Hepatocyte (in vitro differentiated cells): ENCODE results near the gene VWA5B1. TPM values are rescaled to one million over a fixed set of nuclear protein-coding genes. Genes with fewer than 3 reads are reported as not detected.

Source experiments
- DNase-seq: peaks from one replicate; pipeline ENCODE4 v3.0.0-alpha.2; 2016; ENCODE audit warnings: low spot score
- H2AFZ ChIP-seq: fragments of 200-600 bp; sonication (generic); 2 replicates; pipeline ENCODE4 v1.6.0; 2016; ENCODE audit warnings: antibody characterized with exemption, mild to moderate bottlenecking
- H3K27ac ChIP-seq: fragments of 200-600 bp; sonication (generic); 2 replicates; pipeline ENCODE4 v1.5.1; 2016; ENCODE audit warnings: mild to moderate bottlenecking
- H3K27me3 ChIP-seq: fragments of 200-600 bp; sonication (generic); 2 replicates; pipeline ENCODE4 v1.6.1; 2016
- H3K36me3 ChIP-seq: fragments of 200-600 bp; sonication (generic); replicated peaks from 2 replicates; pipeline ENCODE4 v1.5.1; 2016; ENCODE audit warnings: low read depth; ENCODE audit not compliant: insufficient read depth
- H3K4me1 ChIP-seq: fragments of 200-600 bp; sonication (generic); 2 replicates; pipeline ENCODE4 v1.5.1; 2016; ENCODE audit warnings: mild to moderate bottlenecking, moderate library complexity; ENCODE audit not compliant: insufficient read depth
- H3K4me2 ChIP-seq: fragments of 200-600 bp; sonication (generic); 2 replicates; pipeline ENCODE4 v1.6.0; 2016
- H3K4me3 ChIP-seq: fragments of 200-600 bp; sonication (generic); 2 replicates; pipeline ENCODE4 v1.5.1; 2016; ENCODE audit warnings: mild to moderate bottlenecking
- H3K79me2 ChIP-seq: fragments of 200-600 bp; sonication (generic); 2 replicates; pipeline ENCODE4 v1.6.0; 2017; ENCODE audit warnings: mild to moderate bottlenecking
- H3K9me2 ChIP-seq: fragments of 200-600 bp; sonication (generic); replicated peaks from 2 replicates; pipeline ENCODE4 v1.6.0; 2017; ENCODE audit warnings: mild to moderate bottlenecking; ENCODE audit not compliant: insufficient read depth
- H3K9me3 ChIP-seq: fragments of 200-600 bp; sonication (generic); 2 replicates; pipeline ENCODE4 v1.5.1; 2016; ENCODE audit warnings: low read depth, mild to moderate bottlenecking
- H4K20me1 ChIP-seq: fragments of 200-600 bp; sonication (generic); 2 replicates; pipeline ENCODE4 v1.6.0; 2016; ENCODE audit warnings: mild to moderate bottlenecking; ENCODE audit not compliant: insufficient read depth, poor library complexity, severe bottlenecking
- EZH2 ChIP-seq: fragments of 200-600 bp; sonication (generic); IDR thresholded peaks from 2 replicates; pipeline ENCODE4 v1.6.1; 2016; ENCODE audit warnings: antibody characterized with exemption, mild to moderate bottlenecking, borderline replicate concordance
- EZH2phosphoT487 ChIP-seq: fragments of 200-600 bp; sonication (generic); IDR thresholded peaks from one replicate; pipeline ENCODE4 v1.6.1; 2018; ENCODE audit warnings: antibody characterized with exemption, mild to moderate bottlenecking, low read depth, moderate library complexity; ENCODE audit not compliant: unreplicated experiment, severe bottlenecking
- WGBS: methylation state at CpG from one replicate; pipeline ENCODE4 v1.1.6; 2016; ENCODE audit warnings: low lambda C conversion rate; ENCODE audit errors: missing lambda C conversion rate; 5-methylcytosine and 5-hydroxymethylcytosine counted together
- polyA plus RNA-seq: library from polyadenylated mRNA; unstranded; fragments of >200 nt; fragmentation: Nextera tagmentation; extraction: Ambion mirVana; gene quantifications from 2 replicates; pipeline ENCODE4 v1.2.1, GENCODE V29; 2016
- total RNA-seq: library from RNA; depleted of rRNA; stranded (reverse); fragments of >200 nt; gene quantifications from 2 replicates; pipeline ENCODE4 v1.2.3, GENCODE V29; 2014
- TF ChIP-seq, protein P1 (sequence below): fragments of 200-600 bp; sonication (generic); IDR thresholded peaks from 2 replicates; pipeline ENCODE4 v1.5.1; 2016; ENCODE audit warnings: antibody characterized with exemption, mild to moderate bottlenecking; ENCODE audit not compliant: poor library complexity

The VWA5B1 gene
- total and polyA plus RNA-seq, 2 experiments from 2014 or later: 0.33 to 0.35 TPM

DNA sequence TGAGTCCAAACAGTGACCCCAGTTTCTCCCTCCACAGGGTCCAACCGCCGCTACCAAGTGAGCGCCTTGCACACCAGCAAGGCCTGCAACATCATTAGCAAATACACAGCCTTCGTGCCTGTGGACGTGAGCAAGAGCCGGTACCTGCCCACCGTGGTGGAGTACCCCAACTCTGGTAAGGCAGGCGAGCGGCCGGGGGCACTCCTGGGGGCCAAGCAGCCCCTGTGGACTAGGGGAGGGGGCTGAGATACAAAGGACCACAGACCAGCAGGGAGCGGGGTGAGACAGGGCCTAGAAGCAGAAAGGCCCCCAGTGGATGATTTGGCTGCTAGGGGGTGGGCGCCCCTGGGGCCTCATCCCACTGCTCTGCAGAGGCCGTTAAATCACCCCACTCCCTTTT is 54.7 kb downstream of the VWA5B1 start:
- TF ChIP-seq EZH2phosphoT487 (no peak), EZH2 (no peak)
- TF ChIP-seq, protein P1, sequence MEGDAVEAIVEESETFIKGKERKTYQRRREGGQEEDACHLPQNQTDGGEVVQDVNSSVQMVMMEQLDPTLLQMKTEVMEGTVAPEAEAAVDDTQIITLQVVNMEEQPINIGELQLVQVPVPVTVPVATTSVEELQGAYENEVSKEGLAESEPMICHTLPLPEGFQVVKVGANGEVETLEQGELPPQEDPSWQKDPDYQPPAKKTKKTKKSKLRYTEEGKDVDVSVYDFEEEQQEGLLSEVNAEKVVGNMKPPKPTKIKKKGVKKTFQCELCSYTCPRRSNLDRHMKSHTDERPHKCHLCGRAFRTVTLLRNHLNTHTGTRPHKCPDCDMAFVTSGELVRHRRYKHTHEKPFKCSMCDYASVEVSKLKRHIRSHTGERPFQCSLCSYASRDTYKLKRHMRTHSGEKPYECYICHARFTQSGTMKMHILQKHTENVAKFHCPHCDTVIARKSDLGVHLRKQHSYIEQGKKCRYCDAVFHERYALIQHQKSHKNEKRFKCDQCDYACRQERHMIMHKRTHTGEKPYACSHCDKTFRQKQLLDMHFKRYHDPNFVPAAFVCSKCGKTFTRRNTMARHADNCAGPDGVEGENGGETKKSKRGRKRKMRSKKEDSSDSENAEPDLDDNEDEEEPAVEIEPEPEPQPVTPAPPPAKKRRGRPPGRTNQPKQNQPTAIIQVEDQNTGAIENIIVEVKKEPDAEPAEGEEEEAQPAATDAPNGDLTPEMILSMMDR: no peak

DNA sequence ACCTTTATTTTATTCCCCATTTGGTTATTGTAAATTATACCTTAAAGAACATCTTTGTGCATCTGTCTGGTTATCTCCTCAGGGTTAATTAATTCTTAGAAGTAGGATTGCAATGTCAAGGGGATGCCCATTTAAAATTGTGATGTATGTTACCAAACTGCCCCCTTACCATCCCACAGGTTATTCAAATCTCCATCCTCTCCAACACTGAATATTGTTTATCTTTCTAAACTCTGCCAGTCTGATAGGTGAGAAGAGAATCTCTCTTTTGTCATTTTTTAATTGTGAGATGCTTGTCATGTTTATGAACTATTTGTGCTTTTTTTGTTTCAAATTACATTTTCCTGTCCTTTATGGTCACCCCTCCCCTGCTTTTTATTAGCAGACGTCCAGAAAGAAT is 55.8 kb downstream of the VWA5B1 start:
- Histone ChIP-seq H3K9me2 (no peaks in the 10 kb centered on the region), H3K36me3 (no peaks in the 10 kb centered on the region), H3K27ac (no peak overlapping the region), H3K79me2 (no peaks in the 10 kb centered on the region), H4K20me1 (no peaks in the 10 kb centered on the region), H3K4me1 (peaks cover 4% of the 10 kb centered on the region), H3K4me3 (no peak overlapping the region), H3K27me3 (peaks cover 20% of the 10 kb centered on the region), H3K4me2 (no peak overlapping the region), H3K9me3 (no peaks in the 10 kb centered on the region), H2AFZ (no peak overlapping the region)
- TF ChIP-seq, protein P1: no peak
- TF ChIP-seq EZH2 (no peak), EZH2phosphoT487 (no peak)
- no peak for DNase-seq
- 100% methylated on average over 1 of the region's 1 CpG for WGBS

More for the DNA sequence above, 54.7 kb downstream of the VWA5B1 start:
- no peak for DNase-seq
- H3K4me1 ChIP-seq: peaks cover 4% of the 10 kb centered on the region
- H3K27ac ChIP-seq: no peak overlapping the region
- no peak overlapping the region for H2AFZ ChIP-seq
- no peak overlapping the region for H3K4me3 ChIP-seq
- WGBS: 95% methylated on average over 12 of the region's 13 CpGs
- peaks cover 20% of the 10 kb centered on the region for H3K27me3 ChIP-seq
- no peaks in the 10 kb centered on the region for H3K9me3 ChIP-seq
- H3K79me2 ChIP-seq: no peaks in the 10 kb centered on the region
- H3K4me2 ChIP-seq: no peak overlapping the region
- H3K9me2 ChIP-seq: no peaks in the 10 kb centered on the region
- no peaks in the 10 kb centered on the region for H3K36me3 ChIP-seq
- H4K20me1 ChIP-seq: no peaks in the 10 kb centered on the region

DNA sequence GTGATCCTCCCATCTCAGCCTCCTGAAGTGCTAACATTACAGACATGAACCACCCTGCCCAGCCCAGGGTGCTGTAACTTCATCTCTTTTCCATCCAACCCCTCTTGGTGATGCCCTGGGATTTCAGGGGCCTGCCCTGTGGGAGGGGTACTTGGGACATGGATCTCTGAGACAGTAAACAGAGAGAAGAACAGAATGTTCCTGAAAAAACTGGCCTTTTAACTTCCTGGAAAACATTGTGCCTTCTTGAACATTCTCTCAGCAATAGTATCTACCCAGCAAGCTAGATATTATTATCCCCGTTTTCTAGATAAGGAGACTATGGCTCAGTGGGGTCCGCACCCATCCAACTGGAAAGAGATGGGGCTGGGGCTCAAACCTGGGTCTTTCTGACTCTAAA is 57.0 kb downstream of the VWA5B1 start:
- TF ChIP-seq EZH2 (no peak), EZH2phosphoT487 (no peak)
- TF ChIP-seq, protein P1: no peak
- no peak overlapping the region for H3K27ac ChIP-seq

More for the DNA sequence above, 57.0 kb downstream of the VWA5B1 start:
- Histone ChIP-seq H3K27me3 (peaks cover 16% of the 10 kb centered on the region), H2AFZ (no peak overlapping the region), H3K9me2 (no peaks in the 10 kb centered on the region), H4K20me1 (no peaks in the 10 kb centered on the region), H3K4me2 (no peak overlapping the region), H3K79me2 (no peaks in the 10 kb centered on the region), H3K4me1 (peaks cover 4% of the 10 kb centered on the region), H3K4me3 (no peak overlapping the region), H3K36me3 (no peaks in the 10 kb centered on the region), H3K9me3 (no peaks in the 10 kb centered on the region)
- 82% methylated on average over 2 of the region's 2 CpGs for WGBS
- no peak for DNase-seq
